Measurements from ENCODE around the gene CBR1.
"Not testable (repeated sequence)": the region's sequence is repeated elsewhere in the genome, so short reads cannot be mapped to it uniquely, and the experiment has no call there.

Gene CBR1

GRCh38 chr21:36048357-36048756 is 21.5 kb upstream of the CBR1 start:
- DNase-seq (ENCODE audit: low read depth in 2 of 2) = no peak

- no peak for DNase-seq (ENCODE audit: low read depth in 2 of 2)
Observed at GRCh38 chr21:36052860-36053714, 16.7 kb upstream of the CBR1 start.

- DNase-seq (ENCODE audit: low read depth in 2 of 2) = no peak
Observed at GRCh38 chr21:36053715-36054062, 16.1 kb upstream of the CBR1 start.

GRCh38 chr21:36055551-36055950 is 14.3 kb upstream of the CBR1 start:
- no peak for DNase-seq (ENCODE audit: low read depth in 2 of 2)

- DNase-seq (ENCODE audit: low read depth in 2 of 2) = peak in 1 of 2 donors; percentile 25
Observed at GRCh38 chr21:36059823-36060158, 10.0 kb upstream of the CBR1 start.

- peak; percentile 92 to 93 for DNase-seq (ENCODE audit: low read depth in 2 of 2)
Observed at GRCh38 chr21:36060159-36060921, 9.5 kb upstream of the CBR1 start, which contains the start of gene SETD4. Gene SETD4, minus strand, starts transcription at chr21:36060526. Its CDS starts 1,638 bp downstream, at chr21:36058888.

GRCh38 chr21:36061445-36061844 is 8.4 kb upstream of the CBR1 start:
- DNase-seq (ENCODE audit: low read depth in 2 of 2) = no peak

GRCh38 chr21:36063375-36064084 is 6.3 kb upstream of the CBR1 start:
- no peak for DNase-seq (ENCODE audit: low read depth in 2 of 2)

GRCh38 chr21:36064085-36064460 is 5.8 kb upstream of the CBR1 start:
- no peak for DNase-seq (ENCODE audit: low read depth in 2 of 2)

GRCh38 chr21:36065497-36066036 is 4.3 kb upstream of the CBR1 start:
- DNase-seq (ENCODE audit: low read depth in 2 of 2) = no peak

GRCh38 chr21:36068748-36069398 is 951 bp upstream of the CBR1 start:
- no peak for DNase-seq (ENCODE audit: low read depth in 2 of 2)

GRCh38 chr21:36070999-36071398 is 1.2 kb downstream of the CBR1 start:
- no peak for DNase-seq (ENCODE audit: low read depth in 2 of 2)

GRCh38 chr21:36072453-36073162 is 2.8 kb downstream of the CBR1 start:
- no peak for DNase-seq (ENCODE audit: low read depth in 2 of 2)

GRCh38 chr21:36073181-36073580 is 3.4 kb downstream of the CBR1 start:
- no peak for DNase-seq (ENCODE audit: low read depth in 2 of 2)

GRCh38 chr21:36073911-36074310 is 4.1 kb downstream of the CBR1 start:
- DNase-seq (ENCODE audit: low read depth in 2 of 2) = not testable (repeated sequence)

GRCh38 chr21:36075171-36075570 is 5.3 kb downstream of the CBR1 start:
- DNase-seq (ENCODE audit: low read depth in 2 of 2) = no peak

GRCh38 chr21:36075953-36076352 is 6.1 kb downstream of the CBR1 start:
- DNase-seq (ENCODE audit: low read depth in 2 of 2) = no peak

- DNase-seq (ENCODE audit: low read depth in 2 of 2) = no peak
Observed at GRCh38 chr21:36076878-36077655, 7.2 kb downstream of the CBR1 start.

GRCh38 chr21:36077758-36078157 is 7.9 kb downstream of the CBR1 start:
- DNase-seq (ENCODE audit: low read depth in 2 of 2) = no peak

GRCh38 chr21:36079010-36079649 is 9.3 kb downstream of the CBR1 start:
- DNase-seq (ENCODE audit: low read depth in 2 of 2) = peak; percentile 16 to 21
